T-helper 1 cell treated with Interleukin-12 subunit alpha and Interleukin-12 subunit beta and Interleukin-4 antibody, amounts not matched to agents 30 ng/mL and 1 ng/mL, for 36 hours (primary cell): ENCODE data around the gene SLX1A. TPM values are rescaled to one million over a fixed set of nuclear protein-coding genes. Genes with fewer than 3 reads are reported as not detected.
"Not testable (repeated sequence)": the region's sequence is repeated elsewhere in the genome, so short reads cannot be mapped to it uniquely, and the experiment has no call there.

Experiments
- intact Hi-C: fragments of 100-400 bp; cut with micrococcal nuclease; formaldehyde crosslinking; loops from one replicate; pipeline ENCODE4 v1.15.1; 2024
- total RNA-seq: library from RNA; stranded (reverse); gene quantifications from 2 replicates; pipeline ENCODE4 v1.2.3, GENCODE V29; 2022

SLX1A gene
- total RNA-seq, 1 donor from 2014 or later: 57.3 TPM

DNA sequence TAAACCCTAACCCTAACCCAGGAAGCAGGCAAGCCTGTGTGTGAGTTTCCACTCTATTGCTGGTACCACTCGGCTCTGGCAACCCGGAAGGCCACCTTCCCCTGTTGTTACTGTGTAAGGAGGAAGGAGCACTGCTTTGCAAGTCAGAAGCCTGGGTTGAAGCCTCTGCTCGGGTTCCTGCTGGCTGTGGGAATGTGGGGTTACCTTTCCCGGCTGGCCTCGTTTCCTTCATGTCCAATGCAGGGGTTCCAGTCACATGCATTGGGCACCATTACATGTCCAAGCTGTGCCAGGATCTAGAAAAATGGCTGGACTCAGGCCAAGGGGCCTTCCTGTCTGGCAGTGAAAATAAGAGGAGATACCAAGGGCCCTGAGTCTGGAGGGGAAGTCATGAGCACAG is 23.4 kb downstream of the SLX1A start:
- intact Hi-C loops: not testable (repeated sequence)

Other genes starting within 250 kb of the SLX1A start
- 46.1 and 54.0 TPM in 2 replicates for gene TMEM219, start 231.8 kb upstream of the SLX1A start, total RNA-seq
- gene TAOK2, start 220.0 kb upstream of the SLX1A start, total RNA-seq: 39.8 and 41.5 TPM in 2 replicates
- gene HIRIP3, start 198.3 kb upstream of the SLX1A start, total RNA-seq: 35.8 and 36.9 TPM in 2 replicates
- gene INO80E, start 197.6 kb upstream of the SLX1A start, total RNA-seq: 98.2 and 112 TPM in 2 replicates
- not detected in 2 replicates for gene DOC2A, start 182.8 kb upstream of the SLX1A start, total RNA-seq
- gene C16orf92, start 170.7 kb upstream of the SLX1A start, total RNA-seq: not detected in 2 replicates
- 1.4 and 2.3 TPM in 2 replicates for gene TLCD3B, start 162.6 kb upstream of the SLX1A start, total RNA-seq
- 1,204 and 1,207 TPM in 2 replicates for gene ALDOA, start 128.1 kb upstream of the SLX1A start, total RNA-seq
- 147 and 149 TPM in 2 replicates for gene PPP4C, start 117.9 kb upstream of the SLX1A start, total RNA-seq
- gene TBX6, start 102.0 kb upstream of the SLX1A start, total RNA-seq: 0.54 and 0.68 TPM in 2 replicates
- 49.2 and 51.4 TPM in 2 replicates for gene YPEL3, start 97.7 kb upstream of the SLX1A start, total RNA-seq
- gene GDPD3, start 80.3 kb upstream of the SLX1A start, total RNA-seq: 7.6 and 11.2 TPM in 2 replicates
- 65.5 and 68.9 TPM in 2 replicates for gene MAPK3, start 70.7 kb upstream of the SLX1A start, total RNA-seq
- 1,802 and 1,829 TPM in 2 replicates for gene CORO1A, start 10.3 kb upstream of the SLX1A start, total RNA-seq
- gene BOLA2B, start 209 bp upstream of the SLX1A start, total RNA-seq: 183 and 188 TPM in 2 replicates
- 29.2 and 31.7 TPM in 2 replicates for gene SULT1A3, start 5.4 kb downstream of the SLX1A start, total RNA-seq
- 10.8 and 19.5 TPM in 2 replicates for gene NPIPB13, start 54.6 kb downstream of the SLX1A start, total RNA-seq
- gene CD2BP2, start 161.4 kb downstream of the SLX1A start, total RNA-seq: 84.1 and 88.8 TPM in 2 replicates
- gene TBC1D10B, start 176.6 kb downstream of the SLX1A start, total RNA-seq: 71.1 and 72.7 TPM in 2 replicates
- gene MYL11, start 180.9 kb downstream of the SLX1A start, total RNA-seq: not detected in 2 replicates
- 355 and 356 TPM in 2 replicates for gene SEPTIN1, start 188.7 kb downstream of the SLX1A start, total RNA-seq
- gene ZNF48, start 201.5 kb downstream of the SLX1A start, total RNA-seq: 17.2 and 18.0 TPM in 2 replicates
- 4.9 and 5.9 TPM in 2 replicates for gene ZNF771, start 213.7 kb downstream of the SLX1A start, total RNA-seq
- gene DCTPP1, start 236.2 kb downstream of the SLX1A start, total RNA-seq: 76.4 and 78.5 TPM in 2 replicates